K562 (cell line): ENCODE data around the gene YIF1A. TPM values are rescaled to one million over a fixed set of nuclear protein-coding genes. Genes with fewer than 3 reads are reported as not detected.

ENCODE experiments used
- BHLHE40 ChIP-seq: IDR thresholded peaks from 2 replicates; pipeline ENCODE4 v1.6.1; 2011; ENCODE audit warnings: low read length, improper control_type of control experiment
- CHD4 ChIP-seq: fragments of 200-600 bp; sonication (generic); IDR thresholded peaks from 3 replicates; pipeline ENCODE4 v1.6.1; 2012; ENCODE audit warnings: low read depth, mild to moderate bottlenecking, mixed read lengths, low read length, inconsistent platforms; ENCODE audit not compliant: insufficient read depth, insufficient replicate concordance, poor library complexity, severe bottlenecking
- GTF2F1 ChIP-seq: IDR thresholded peaks from 2 replicates; pipeline ENCODE4 v1.6.1; 2011; ENCODE audit warnings: low read depth, low read length, improper control_type of control experiment
- NFXL1 ChIP-seq: fragments of 450-650 bp; formaldehyde crosslinking; IDR thresholded peaks from 2 replicates; pipeline ENCODE4 v1.4.0; 2021; ENCODE audit warnings: mild to moderate bottlenecking
- NFYB ChIP-seq: IDR thresholded peaks from 2 replicates; pipeline ENCODE4 v1.6.1; 2011; ENCODE audit warnings: mild to moderate bottlenecking, moderate library complexity; ENCODE audit not compliant: insufficient read length; ENCODE audit errors: extremely low read depth
- STAG1 ChIP-seq: sonication (generic); formaldehyde crosslinking; IDR thresholded peaks from 2 replicates; pipeline ENCODE4 v1.5.0; 2020; ENCODE audit warnings: missing genetic modification reagents, borderline replicate concordance
- TFAM ChIP-seq: fragments of 250-450 bp; sonication (Bioruptor Pico); conservative IDR thresholded peaks from 2 replicates; pipeline ENCODE4 v1.5.0; 2021; ENCODE audit warnings: mild to moderate bottlenecking, moderate library complexity
- ZBTB7A ChIP-seq: IDR thresholded peaks from 2 replicates; pipeline ENCODE4 v1.6.1; 2011; ENCODE audit warnings: low read depth, mild to moderate bottlenecking, low read length, moderate library complexity, borderline replicate concordance; ENCODE audit not compliant: control insufficient read depth
- polyA plus RNA-seq, 8 experiments: library from polyadenylated mRNA; depleted of rRNA in 4 of 8; stranded (reverse) in 5 of 8; unstranded in 3 of 8; fragments of >200 nt; fragmentation: Nextera tagmentation in 2 of 8; fragmentation: Illumina TruSeq in 1 of 8; extraction: Ambion mirVana in 2 of 8; extraction: Trizol in 1 of 8; gene quantifications; 2 replicates each; pipeline versions ENCODE4 v1.2.1 to v1.2.3, GENCODE V29; 2011 to 2014; ENCODE audit warnings: inconsistent platforms in 1 of 8, missing spikeins in 1 of 8
- total RNA-seq, 7 experiments: library from RNA; depleted of rRNA in 6 of 7; stranded (reverse); fragments of >200 nt in 6 of 7; fragmentation: Illumina TruSeq in 2 of 7; extraction: Trizol in 2 of 7; gene quantifications; 2 replicates each; pipeline versions ENCODE4 v1.2.1 to v1.2.3, GENCODE V29; 2011 to 2021; ENCODE audit warnings: low replicate concordance in 1 of 7
- TF ChIP-seq, protein P1 (sequence below): fragments of 250-450 bp; sonication (Bioruptor Pico); IDR thresholded peaks from 2 replicates; pipeline ENCODE4 v1.8.0; 2022; ENCODE audit warnings: moderate library complexity, mild to moderate bottlenecking, inconsistent platforms
- TF ChIP-seq, protein P2 (sequence below), 2 experiments: fragments of 450-650 bp; conservative IDR thresholded peaks; 2 replicates each; pipeline ENCODE4 v1.6.1; 2017; ENCODE audit warnings: mild to moderate bottlenecking in 2 of 2, moderate library complexity in 2 of 2
- TF ChIP-seq, protein P3 (sequence below): fragments of 450-650 bp; formaldehyde crosslinking; IDR thresholded peaks from 2 replicates; pipeline ENCODE4 v1.4.0; 2020; ENCODE audit warnings: mild to moderate bottlenecking
- TF ChIP-seq, protein P4 (sequence below): fragments of 450-650 bp; IDR thresholded peaks from 2 replicates; pipeline ENCODE4 v1.6.1; 2016; ENCODE audit warnings: mild to moderate bottlenecking
- TF ChIP-seq, protein P5 (sequence below): fragments of 450-650 bp; IDR thresholded peaks from 2 replicates; pipeline ENCODE4 v1.7.0; 2016; ENCODE audit warnings: borderline replicate concordance
- TF ChIP-seq, protein P6 (sequence below): sonication (generic); formaldehyde crosslinking; IDR thresholded peaks from 2 replicates; pipeline ENCODE4 v1.8.1; 2023; ENCODE audit warnings: mild to moderate bottlenecking, missing genetic modification reagents

The YIF1A gene
- total and polyA plus RNA-seq, 9 of the 15 experiments (the other 6 are each of a cell fraction or from before 2014, with no cell fraction given), result 8.6 to 121 (median 77.2) TPM

DNA sequence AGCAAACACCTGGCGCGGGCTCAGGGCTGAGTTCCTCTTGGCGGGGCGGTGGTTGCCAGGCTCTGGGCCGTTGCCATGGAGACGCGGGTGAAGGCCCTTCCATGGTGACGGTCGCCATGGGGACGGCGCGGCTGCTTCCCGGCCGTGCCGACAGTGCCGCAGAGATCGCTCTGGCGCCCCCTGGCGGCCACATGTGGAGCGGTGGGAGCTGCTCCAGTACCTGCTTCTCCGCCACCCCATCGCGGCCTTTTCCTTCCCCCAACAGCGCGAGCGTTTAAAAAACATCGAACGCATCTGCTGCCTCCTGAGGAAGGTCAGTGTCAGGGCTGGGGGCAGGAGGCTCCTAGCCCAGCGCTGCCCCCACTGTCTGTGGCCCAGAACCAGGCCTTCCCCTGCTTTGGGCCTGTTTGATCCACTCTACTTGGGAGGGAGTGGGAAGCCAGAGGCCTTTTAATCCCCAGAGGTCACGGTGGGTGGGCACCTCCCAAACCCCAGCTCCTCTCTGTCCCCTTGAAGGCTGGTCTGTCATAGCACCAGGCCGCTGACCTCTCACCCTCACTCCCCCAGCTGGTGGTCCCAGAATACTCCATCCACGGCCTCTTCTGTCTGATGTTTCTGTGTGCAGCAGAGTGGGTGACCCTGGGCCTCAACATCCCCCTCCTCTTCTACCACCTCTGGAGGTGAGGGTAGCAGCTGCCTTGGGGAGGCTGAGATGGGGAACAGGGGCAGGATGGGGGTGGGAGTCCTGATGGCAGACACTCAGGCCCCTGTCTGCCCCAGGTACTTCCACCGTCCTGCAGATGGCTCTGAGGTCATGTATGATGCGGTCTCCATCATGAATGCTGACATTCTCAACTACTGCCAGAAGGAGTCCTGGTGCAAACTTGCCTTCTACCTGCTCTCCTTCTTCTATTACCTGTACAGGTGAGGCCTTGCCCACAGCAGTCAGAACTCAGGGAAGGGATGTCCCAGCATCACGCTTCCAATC, 6.2 kb downstream of the YIF1A start (continued):
- TF ChIP-seq, protein P1, sequence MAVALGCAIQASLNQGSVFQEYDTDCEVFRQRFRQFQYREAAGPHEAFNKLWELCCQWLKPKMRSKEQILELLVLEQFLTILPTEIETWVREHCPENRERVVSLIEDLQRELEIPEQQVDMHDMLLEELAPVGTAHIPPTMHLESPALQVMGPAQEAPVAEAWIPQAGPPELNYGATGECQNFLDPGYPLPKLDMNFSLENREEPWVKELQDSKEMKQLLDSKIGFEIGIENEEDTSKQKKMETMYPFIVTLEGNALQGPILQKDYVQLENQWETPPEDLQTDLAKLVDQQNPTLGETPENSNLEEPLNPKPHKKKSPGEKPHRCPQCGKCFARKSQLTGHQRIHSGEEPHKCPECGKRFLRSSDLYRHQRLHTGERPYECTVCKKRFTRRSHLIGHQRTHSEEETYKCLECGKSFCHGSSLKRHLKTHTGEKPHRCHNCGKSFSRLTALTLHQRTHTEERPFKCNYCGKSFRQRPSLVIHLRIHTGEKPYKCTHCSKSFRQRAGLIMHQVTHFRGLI (CRISPR knock-in tag), result no peak
- TF ChIP-seq, protein P2, sequence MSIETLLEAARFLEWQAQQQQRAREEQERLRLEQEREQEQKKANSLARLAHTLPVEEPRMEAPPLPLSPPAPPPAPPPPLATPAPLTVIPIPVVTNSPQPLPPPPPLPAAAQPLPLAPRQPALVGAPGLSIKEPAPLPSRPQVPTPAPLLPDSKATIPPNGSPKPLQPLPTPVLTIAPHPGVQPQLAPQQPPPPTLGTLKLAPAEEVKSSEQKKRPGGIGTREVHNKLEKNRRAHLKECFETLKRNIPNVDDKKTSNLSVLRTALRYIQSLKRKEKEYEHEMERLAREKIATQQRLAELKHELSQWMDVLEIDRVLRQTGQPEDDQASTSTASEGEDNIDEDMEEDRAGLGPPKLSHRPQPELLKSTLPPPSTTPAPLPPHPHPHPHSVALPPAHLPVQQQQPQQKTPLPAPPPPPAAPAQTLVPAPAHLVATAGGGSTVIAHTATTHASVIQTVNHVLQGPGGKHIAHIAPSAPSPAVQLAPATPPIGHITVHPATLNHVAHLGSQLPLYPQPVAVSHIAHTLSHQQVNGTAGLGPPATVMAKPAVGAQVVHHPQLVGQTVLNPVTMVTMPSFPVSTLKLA (conservative IDR thresholded peaks at IDR 0.05), result peak in 1 of 2 experiments; percentile 56; a peak in 1 of 4 replicates
- TF ChIP-seq, protein P3, sequence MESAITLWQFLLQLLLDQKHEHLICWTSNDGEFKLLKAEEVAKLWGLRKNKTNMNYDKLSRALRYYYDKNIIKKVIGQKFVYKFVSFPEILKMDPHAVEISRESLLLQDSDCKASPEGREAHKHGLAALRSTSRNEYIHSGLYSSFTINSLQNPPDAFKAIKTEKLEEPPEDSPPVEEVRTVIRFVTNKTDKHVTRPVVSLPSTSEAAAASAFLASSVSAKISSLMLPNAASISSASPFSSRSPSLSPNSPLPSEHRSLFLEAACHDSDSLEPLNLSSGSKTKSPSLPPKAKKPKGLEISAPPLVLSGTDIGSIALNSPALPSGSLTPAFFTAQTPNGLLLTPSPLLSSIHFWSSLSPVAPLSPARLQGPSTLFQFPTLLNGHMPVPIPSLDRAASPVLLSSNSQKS (CRISPR knock-in tag), result no peak
- TF ChIP-seq STAG1 (CRISPR knock-in tag) (peak; percentile 8; the same call in 1 of the 2 replicates), GTF2F1 (no peak), TFAM (no peak), BHLHE40 (peak; percentile 69), ZBTB7A (peak; percentile 64; the same call in 1 of the 2 replicates), NFYB (no peak), NFXL1 (CRISPR knock-in tag) (no peak), CHD4 (no peak)
- TF ChIP-seq, protein P4, sequence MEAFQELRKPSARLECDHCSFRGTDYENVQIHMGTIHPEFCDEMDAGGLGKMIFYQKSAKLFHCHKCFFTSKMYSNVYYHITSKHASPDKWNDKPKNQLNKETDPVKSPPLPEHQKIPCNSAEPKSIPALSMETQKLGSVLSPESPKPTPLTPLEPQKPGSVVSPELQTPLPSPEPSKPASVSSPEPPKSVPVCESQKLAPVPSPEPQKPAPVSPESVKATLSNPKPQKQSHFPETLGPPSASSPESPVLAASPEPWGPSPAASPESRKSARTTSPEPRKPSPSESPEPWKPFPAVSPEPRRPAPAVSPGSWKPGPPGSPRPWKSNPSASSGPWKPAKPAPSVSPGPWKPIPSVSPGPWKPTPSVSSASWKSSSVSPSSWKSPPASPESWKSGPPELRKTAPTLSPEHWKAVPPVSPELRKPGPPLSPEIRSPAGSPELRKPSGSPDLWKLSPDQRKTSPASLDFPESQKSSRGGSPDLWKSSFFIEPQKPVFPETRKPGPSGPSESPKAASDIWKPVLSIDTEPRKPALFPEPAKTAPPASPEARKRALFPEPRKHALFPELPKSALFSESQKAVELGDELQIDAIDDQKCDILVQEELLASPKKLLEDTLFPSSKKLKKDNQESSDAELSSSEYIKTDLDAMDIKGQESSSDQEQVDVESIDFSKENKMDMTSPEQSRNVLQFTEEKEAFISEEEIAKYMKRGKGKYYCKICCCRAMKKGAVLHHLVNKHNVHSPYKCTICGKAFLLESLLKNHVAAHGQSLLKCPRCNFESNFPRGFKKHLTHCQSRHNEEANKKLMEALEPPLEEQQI, result no peak
- TF ChIP-seq, protein P5, sequence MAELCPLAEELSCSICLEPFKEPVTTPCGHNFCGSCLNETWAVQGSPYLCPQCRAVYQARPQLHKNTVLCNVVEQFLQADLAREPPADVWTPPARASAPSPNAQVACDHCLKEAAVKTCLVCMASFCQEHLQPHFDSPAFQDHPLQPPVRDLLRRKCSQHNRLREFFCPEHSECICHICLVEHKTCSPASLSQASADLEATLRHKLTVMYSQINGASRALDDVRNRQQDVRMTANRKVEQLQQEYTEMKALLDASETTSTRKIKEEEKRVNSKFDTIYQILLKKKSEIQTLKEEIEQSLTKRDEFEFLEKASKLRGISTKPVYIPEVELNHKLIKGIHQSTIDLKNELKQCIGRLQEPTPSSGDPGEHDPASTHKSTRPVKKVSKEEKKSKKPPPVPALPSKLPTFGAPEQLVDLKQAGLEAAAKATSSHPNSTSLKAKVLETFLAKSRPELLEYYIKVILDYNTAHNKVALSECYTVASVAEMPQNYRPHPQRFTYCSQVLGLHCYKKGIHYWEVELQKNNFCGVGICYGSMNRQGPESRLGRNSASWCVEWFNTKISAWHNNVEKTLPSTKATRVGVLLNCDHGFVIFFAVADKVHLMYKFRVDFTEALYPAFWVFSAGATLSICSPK, result no peak
- TF ChIP-seq, protein P6, sequence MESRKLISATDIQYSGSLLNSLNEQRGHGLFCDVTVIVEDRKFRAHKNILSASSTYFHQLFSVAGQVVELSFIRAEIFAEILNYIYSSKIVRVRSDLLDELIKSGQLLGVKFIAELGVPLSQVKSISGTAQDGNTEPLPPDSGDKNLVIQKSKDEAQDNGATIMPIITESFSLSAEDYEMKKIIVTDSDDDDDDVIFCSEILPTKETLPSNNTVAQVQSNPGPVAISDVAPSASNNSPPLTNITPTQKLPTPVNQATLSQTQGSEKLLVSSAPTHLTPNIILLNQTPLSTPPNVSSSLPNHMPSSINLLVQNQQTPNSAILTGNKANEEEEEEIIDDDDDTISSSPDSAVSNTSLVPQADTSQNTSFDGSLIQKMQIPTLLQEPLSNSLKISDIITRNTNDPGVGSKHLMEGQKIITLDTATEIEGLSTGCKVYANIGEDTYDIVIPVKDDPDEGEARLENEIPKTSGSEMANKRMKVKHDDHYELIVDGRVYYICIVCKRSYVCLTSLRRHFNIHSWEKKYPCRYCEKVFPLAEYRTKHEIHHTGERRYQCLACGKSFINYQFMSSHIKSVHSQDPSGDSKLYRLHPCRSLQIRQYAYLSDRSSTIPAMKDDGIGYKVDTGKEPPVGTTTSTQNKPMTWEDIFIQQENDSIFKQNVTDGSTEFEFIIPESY (CRISPR knock-in tag), result peak; percentile 90
